ENCODE measurements around the gene OFD1.

DNA sequence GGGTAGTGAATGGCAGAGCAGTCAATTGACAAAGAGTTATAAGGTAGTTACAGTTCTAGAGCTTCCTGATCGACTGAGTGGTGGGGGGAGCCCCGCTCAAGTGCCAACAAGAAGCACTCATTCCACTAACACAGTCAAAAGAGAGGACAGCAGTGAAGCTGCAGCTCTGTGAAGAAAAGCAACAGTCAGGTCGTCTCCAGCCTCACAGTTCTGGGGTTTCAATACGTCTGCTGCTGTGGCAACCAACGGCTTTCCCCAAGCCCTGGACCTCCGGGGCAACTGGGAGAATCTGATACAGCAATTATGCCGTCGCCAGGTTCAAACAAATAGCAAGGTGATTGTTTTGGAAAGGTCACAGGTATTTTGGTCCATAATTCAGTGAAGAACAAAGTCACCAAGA lies 51.5 kb downstream of the OFD1 start:
- TF ChIP-seq GABPA (IDR thresholded peaks at IDR 0.05; ENCODE audit: borderline replicate concordance, insufficient read depth, low read length) (no peak), RAD21 (IDR thresholded peaks at IDR 0.05 in 1 of 2, conservative IDR thresholded peaks at IDR 0.05 in 1 of 2; ENCODE audit: low read depth in 2 of 2, low read length in 2 of 2) (no peak), BCL11A (IDR thresholded peaks at IDR 0.05; ENCODE audit: low read depth in 2 of 2, low read length in 2 of 2) (no peak), TAF1 (IDR thresholded peaks at IDR 0.05; ENCODE audit: low read depth, low read length) (no peak), JUND (IDR thresholded peaks at IDR 0.05; ENCODE audit: low read length) (no peak), BACH1 (IDR thresholded peaks at IDR 0.05; ENCODE audit: low read length) (no peak), EP300 (IDR thresholded peaks at IDR 0.05; ENCODE audit: borderline replicate concordance in 1 of 2, low read depth in 2 of 2, low read length in 2 of 2) (no peak), POLR2A (IDR thresholded peaks at IDR 0.05; ENCODE audit: control extremely low read depth in 1 of 2, low read depth in 2 of 2, low read length in 2 of 2) (no peak)
- TF ChIP-seq, protein P1, sequence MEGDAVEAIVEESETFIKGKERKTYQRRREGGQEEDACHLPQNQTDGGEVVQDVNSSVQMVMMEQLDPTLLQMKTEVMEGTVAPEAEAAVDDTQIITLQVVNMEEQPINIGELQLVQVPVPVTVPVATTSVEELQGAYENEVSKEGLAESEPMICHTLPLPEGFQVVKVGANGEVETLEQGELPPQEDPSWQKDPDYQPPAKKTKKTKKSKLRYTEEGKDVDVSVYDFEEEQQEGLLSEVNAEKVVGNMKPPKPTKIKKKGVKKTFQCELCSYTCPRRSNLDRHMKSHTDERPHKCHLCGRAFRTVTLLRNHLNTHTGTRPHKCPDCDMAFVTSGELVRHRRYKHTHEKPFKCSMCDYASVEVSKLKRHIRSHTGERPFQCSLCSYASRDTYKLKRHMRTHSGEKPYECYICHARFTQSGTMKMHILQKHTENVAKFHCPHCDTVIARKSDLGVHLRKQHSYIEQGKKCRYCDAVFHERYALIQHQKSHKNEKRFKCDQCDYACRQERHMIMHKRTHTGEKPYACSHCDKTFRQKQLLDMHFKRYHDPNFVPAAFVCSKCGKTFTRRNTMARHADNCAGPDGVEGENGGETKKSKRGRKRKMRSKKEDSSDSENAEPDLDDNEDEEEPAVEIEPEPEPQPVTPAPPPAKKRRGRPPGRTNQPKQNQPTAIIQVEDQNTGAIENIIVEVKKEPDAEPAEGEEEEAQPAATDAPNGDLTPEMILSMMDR (IDR thresholded peaks at IDR 0.05; ENCODE audit: control extremely low read depth in 1 of 3, insufficient read depth in 1 of 3, low read depth in 1 of 3, low read length in 3 of 3) = no peak

All from H1 (cell line).